Measurements from ENCODE around the gene B9D1. TPM values are rescaled to one million over a fixed set of nuclear protein-coding genes. Genes with fewer than 3 reads are reported as not detected.
A peak's percentile ranks its signal among the peaks of the same experiment; 100 is the strongest.

B9D1 gene
- total RNA-seq, 2 donors from 2014 or later: 37.7 to 42.8 TPM

DNA sequence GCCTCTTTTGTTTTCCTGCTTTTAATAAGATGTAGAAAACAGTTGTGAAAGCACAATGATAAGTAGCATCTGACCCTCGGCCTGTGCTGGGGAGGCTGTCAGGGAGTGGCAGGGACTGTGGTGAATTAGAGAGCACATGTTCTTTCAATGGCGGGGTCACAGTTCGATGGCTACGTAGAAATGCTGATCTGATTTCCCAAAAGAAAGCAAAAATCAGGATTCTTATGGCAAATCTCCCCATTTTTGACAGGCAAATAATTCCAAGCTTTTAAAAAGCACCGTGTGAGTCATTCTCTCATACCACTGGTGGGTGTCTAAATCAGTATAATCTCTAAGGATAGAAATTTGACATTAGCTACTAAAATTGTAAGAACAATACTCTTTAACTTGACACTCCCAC is 11.6 kb upstream of the B9D1 start:
- Histone ChIP-seq H3K36me3 (ENCODE audit: control insufficient read depth, insufficient read depth, low read length) (peaks cover 10% of the 10 kb centered on the region), H3K4me1 (ENCODE audit: control insufficient read depth, insufficient read depth, low read length) (no peaks in the 10 kb centered on the region), H3K27me3 (ENCODE audit: control insufficient read depth, insufficient read depth, low read length, poor library complexity, severe bottlenecking) (no peaks in the 10 kb centered on the region), H3K9ac (ENCODE audit: extremely low read depth, low read length, poor library complexity, severe bottlenecking) (no peak overlapping the region), H3K9me3 (ENCODE audit: control insufficient read depth, low read length) (no peaks in the 10 kb centered on the region), H3K27ac (ENCODE audit: low read depth, low read length) (no peak overlapping the region), H3K4me3 (ENCODE audit: low read length) (no peak overlapping the region)
- no peaks in the 10 kb centered on the region for H3K27me3 Mint-ChIP-seq (ENCODE audit: insufficient read depth)
- DNase-seq: peak; percentile 36
- H3K36me3 Mint-ChIP-seq (ENCODE audit: low read depth): peaks cover 12% of the 10 kb centered on the region
- WGBS, 2 experiments (ENCODE audit: insufficient coverage in 1 of 2, insufficient read length in 1 of 2): 92 to 98% methylated on average over 4 to 5 of the region's 5 CpGs
- TF ChIP-seq CTCF (conservative IDR thresholded peaks at IDR 0.05): no peak
- peaks cover 8% of the 10 kb centered on the region for H3K4me1 Mint-ChIP-seq
- no peak overlapping the region for H3K27ac Mint-ChIP-seq
- H3K4me3 Mint-ChIP-seq: no peak overlapping the region
- no peaks in the 10 kb centered on the region for H3K9me3 Mint-ChIP-seq

DNA sequence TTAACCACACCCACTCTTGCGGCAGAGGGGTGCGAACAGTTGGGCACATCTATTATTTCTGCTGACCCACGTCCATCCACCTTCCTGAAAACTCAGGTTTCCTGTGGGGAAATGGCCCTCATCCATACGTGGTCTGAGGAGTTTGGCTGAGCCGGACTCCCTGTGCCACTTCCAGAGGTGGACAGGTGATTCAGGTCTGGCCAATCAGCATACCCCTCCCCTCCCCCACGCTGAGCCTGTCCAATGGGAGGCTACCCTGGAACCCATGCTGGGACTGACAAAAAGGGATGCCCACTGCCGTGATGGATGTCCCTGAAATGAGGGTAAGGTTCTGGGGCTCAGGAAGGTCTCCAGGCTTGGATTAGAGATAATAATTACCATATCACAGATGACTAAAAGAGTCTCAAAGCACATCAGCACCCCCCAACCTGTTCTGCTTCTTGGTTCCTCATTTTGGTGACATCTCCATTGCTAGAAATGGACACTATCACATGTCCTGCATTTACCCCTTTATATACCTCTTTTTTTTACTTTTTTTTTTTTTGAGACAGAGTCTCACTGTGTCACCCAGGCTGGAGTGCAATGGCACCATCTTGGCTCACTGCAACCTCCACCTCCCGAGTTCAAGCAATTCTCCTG is 10.5 kb upstream of the B9D1 start:
- Mint-ChIP-seq H3K4me1 (peaks cover 5% of the 10 kb centered on the region), H3K9me3 (no peaks in the 10 kb centered on the region), H3K27ac (no peak overlapping the region), H3K27me3 (ENCODE audit: insufficient read depth) (no peaks in the 10 kb centered on the region), H3K36me3 (ENCODE audit: low read depth) (peaks cover 12% of the 10 kb centered on the region), H3K4me3 (no peak overlapping the region)
- Histone ChIP-seq H3K4me3 (ENCODE audit: low read length) (no peak overlapping the region), H3K27ac (ENCODE audit: low read depth, low read length) (no peak overlapping the region), H3K9me3 (ENCODE audit: control insufficient read depth, low read length) (no peaks in the 10 kb centered on the region), H3K36me3 (ENCODE audit: control insufficient read depth, insufficient read depth, low read length) (peaks cover 9% of the 10 kb centered on the region), H3K27me3 (ENCODE audit: control insufficient read depth, insufficient read depth, low read length, poor library complexity, severe bottlenecking) (no peaks in the 10 kb centered on the region), H3K4me1 (ENCODE audit: control insufficient read depth, insufficient read depth, low read length) (no peaks in the 10 kb centered on the region), H3K9ac (ENCODE audit: extremely low read depth, low read length, poor library complexity, severe bottlenecking) (no peak overlapping the region)
- WGBS, 2 experiments (ENCODE audit: insufficient coverage in 1 of 2, insufficient read length in 1 of 2): 93% methylated on average over 3 to 8 of the region's 8 CpGs
- TF ChIP-seq CTCF (conservative IDR thresholded peaks at IDR 0.05): no peak
- peak; percentile 67 for DNase-seq

DNA sequence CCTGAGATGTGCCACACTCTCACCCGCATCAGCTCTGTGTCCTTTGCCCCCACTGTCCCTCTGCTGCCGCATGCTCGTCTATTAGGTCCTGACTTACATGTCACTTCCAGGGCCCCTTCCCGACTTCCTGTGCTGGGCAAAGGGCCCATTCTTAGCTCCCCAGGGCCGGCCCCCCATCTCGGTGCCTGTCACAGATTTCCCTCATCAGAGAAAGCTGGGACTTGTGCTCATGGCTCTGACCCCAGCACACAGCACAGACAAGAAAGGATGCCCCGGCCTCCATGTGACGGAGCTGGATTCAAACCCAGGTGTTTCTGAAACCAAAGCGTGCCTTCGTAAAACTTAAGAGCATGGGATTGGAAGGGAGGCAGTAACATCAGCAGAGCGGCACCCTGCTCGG is 9.9 kb upstream of the B9D1 start:
- Mint-ChIP-seq H3K27ac (peak overlapping the region; percentile 70), H3K4me3 (no peak overlapping the region), H3K9me3 (no peaks in the 10 kb centered on the region)

More for the DNA sequence above, 9.9 kb upstream of the B9D1 start:
- Mint-ChIP-seq H3K36me3 (ENCODE audit: low read depth) (peaks cover 12% of the 10 kb centered on the region), H3K27me3 (ENCODE audit: insufficient read depth) (no peaks in the 10 kb centered on the region), H3K4me1 (peaks cover 5% of the 10 kb centered on the region)
- Histone ChIP-seq H3K9ac (ENCODE audit: extremely low read depth, low read length, poor library complexity, severe bottlenecking) (no peak overlapping the region), H3K4me3 (ENCODE audit: low read length) (no peak overlapping the region), H3K4me1 (ENCODE audit: control insufficient read depth, insufficient read depth, low read length) (no peaks in the 10 kb centered on the region), H3K9me3 (ENCODE audit: control insufficient read depth, low read length) (no peaks in the 10 kb centered on the region), H3K27ac (ENCODE audit: low read depth, low read length) (no peak overlapping the region), H3K27me3 (ENCODE audit: control insufficient read depth, insufficient read depth, low read length, poor library complexity, severe bottlenecking) (no peaks in the 10 kb centered on the region), H3K36me3 (ENCODE audit: control insufficient read depth, insufficient read depth, low read length) (peaks cover 9% of the 10 kb centered on the region)
- 95 to 96% methylated on average over 9 to 12 of the region's 12 CpGs for WGBS, 2 experiments (ENCODE audit: insufficient coverage in 1 of 2, insufficient read length in 1 of 2)
- DNase-seq: no peak
- TF ChIP-seq CTCF (conservative IDR thresholded peaks at IDR 0.05): no peak
